ENCODE data around the gene GNA15. TPM values are rescaled to one million over a fixed set of nuclear protein-coding genes. Genes with fewer than 3 reads are reported as not detected.

The GNA15 gene
- total RNA-seq, 4 donors from 2014 or later = 3.8 to 22.5 (median 7.8) TPM

DNA sequence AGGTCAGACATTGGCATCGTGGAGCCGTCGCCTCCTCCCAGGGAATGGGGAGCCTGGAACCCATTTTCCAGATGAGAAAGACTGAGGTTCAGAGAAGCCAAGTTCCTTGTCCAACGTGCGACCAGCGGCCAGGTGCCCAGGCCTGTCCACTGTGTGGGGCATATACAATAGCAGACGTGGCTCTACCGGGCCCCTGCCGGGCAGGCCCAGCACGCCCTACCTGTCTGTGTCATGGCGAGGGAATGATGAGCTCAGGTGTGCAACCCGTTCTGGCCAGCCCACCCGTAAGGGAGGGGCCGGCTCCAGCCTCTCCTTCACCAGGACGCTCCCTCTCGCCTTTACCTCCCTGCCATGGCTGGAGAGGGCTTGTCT lies 837 bp downstream of the GNA15 start:
- peak overlapping the region in 2 of 4 donors; percentile 59 to 73 for H3K27ac ChIP-seq
- 60 to 76% methylated on average over 11 to 12 of the region's 16 CpGs for WGBS, 2 donors
- H3K36me3 ChIP-seq = no peaks in the 10 kb centered on the region
- H3K4me1 ChIP-seq = peaks cover 0 to 5% (median under 1%) of the 10 kb centered on the region in 4 donors
- peak overlapping the region; percentile 9 to 49 (median 20) for H3K4me3 ChIP-seq
- no peak for DNase-seq (ENCODE audit: low spot score in 2 of 2)
- no peaks in the 10 kb centered on the region for H3K27me3 ChIP-seq
- H3K9me3 ChIP-seq = peaks cover 0 to 11% (median 0%) of the 10 kb centered on the region in 4 donors
- TF ChIP-seq EP300 (IDR thresholded peaks at IDR 0.05) = no peak
- TF ChIP-seq, protein P1, sequence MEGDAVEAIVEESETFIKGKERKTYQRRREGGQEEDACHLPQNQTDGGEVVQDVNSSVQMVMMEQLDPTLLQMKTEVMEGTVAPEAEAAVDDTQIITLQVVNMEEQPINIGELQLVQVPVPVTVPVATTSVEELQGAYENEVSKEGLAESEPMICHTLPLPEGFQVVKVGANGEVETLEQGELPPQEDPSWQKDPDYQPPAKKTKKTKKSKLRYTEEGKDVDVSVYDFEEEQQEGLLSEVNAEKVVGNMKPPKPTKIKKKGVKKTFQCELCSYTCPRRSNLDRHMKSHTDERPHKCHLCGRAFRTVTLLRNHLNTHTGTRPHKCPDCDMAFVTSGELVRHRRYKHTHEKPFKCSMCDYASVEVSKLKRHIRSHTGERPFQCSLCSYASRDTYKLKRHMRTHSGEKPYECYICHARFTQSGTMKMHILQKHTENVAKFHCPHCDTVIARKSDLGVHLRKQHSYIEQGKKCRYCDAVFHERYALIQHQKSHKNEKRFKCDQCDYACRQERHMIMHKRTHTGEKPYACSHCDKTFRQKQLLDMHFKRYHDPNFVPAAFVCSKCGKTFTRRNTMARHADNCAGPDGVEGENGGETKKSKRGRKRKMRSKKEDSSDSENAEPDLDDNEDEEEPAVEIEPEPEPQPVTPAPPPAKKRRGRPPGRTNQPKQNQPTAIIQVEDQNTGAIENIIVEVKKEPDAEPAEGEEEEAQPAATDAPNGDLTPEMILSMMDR (IDR thresholded peaks at IDR 0.05) = no peak

DNA sequence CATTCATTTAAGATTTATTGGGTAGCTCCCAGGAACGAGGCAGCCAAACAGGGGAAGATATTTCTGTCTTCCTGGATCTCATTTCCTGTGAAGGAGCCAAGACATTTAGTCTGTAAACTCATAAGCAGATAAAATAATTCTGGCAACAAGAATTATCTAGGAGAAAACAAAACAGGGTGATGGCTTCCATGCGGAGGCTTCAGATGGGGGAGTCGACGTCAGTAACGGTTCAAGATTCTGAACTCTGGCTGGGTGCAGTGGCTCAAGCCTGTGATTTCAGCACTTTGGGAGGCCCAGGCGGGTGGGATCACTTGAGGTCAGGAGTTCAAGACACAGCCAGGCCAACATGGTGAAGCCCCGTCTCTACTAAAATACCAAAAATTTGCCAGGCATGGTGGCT lies 1.3 kb downstream of the GNA15 start:
- H3K4me3 ChIP-seq = peak overlapping the region in 1 of 4 donors; percentile 49
- DNase-seq (ENCODE audit: low spot score in 2 of 2) = no peak
- H3K27ac ChIP-seq = peak overlapping the region in 2 of 4 donors; percentile 59 to 73
- no peaks in the 10 kb centered on the region for H3K27me3 ChIP-seq
- WGBS, 2 donors = 28 to 30% methylated on average over 7 of the region's 7 CpGs
- peaks cover 0 to 5% (median 2%) of the 10 kb centered on the region in 4 donors for H3K4me1 ChIP-seq
- H3K36me3 ChIP-seq = no peaks in the 10 kb centered on the region
- TF ChIP-seq, protein P1 (IDR thresholded peaks at IDR 0.05) = no peak
- TF ChIP-seq EP300 (IDR thresholded peaks at IDR 0.05) = no peak
- TF ChIP-seq POLR2A (IDR thresholded peaks at IDR 0.05) = no peak
- peaks cover 0 to 11% (median 0%) of the 10 kb centered on the region in 4 donors for H3K9me3 ChIP-seq

DNA sequence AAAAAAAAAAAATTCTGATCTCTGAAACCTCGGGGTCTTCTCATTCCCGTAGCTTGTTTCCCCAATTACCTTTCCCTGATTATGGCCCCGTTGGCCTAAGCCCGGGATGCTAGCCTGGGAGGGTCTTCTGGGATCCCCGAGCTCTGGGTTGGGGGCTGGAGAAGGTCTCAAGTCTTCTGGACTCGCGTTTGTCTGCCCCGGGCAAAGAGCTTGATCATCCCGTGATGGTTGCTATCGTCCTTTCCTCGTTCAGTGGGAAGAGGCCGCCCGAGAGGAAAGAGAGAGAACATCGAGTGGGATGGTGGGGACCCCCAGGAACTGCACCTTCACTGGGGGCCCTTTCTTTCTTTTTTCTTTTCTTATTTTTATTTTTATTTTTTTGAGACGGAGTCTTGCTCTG lies 2.4 kb downstream of the GNA15 start:
- peaks cover 0 to 9% (median 2%) of the 10 kb centered on the region in 4 donors for H3K4me1 ChIP-seq
- H3K36me3 ChIP-seq = no peaks in the 10 kb centered on the region
- H3K27ac ChIP-seq = no peak overlapping the region
- H3K4me3 ChIP-seq = no peak overlapping the region
- no peak for DNase-seq (ENCODE audit: low spot score in 2 of 2)
- no peak for TF ChIP-seq EP300 (IDR thresholded peaks at IDR 0.05)
- H3K27me3 ChIP-seq = no peaks in the 10 kb centered on the region
- 76 to 79% methylated on average over 15 of the region's 15 CpGs for WGBS, 2 donors
- peaks cover 0 to 11% (median 0%) of the 10 kb centered on the region in 4 donors for H3K9me3 ChIP-seq

DNA sequence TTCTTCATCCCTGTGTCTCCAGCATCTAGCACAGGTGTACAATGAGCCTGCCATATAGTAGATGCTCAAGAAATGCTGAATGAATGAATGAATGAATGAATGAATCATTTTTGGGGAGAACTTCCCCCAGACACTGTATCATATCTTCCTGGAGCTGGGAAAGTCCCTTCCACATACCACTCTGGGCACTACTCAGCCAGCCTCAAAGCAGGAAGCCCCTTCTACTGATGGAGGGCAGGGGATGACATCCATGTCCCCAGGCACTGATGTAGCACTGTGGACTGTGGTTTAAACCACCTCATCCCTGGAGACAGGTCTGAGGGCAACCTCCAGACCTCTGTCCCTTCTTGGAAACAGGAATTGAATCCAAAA lies 4.8 kb downstream of the GNA15 start:
- H3K27me3 ChIP-seq = no peaks in the 10 kb centered on the region
- DNase-seq (ENCODE audit: low spot score in 2 of 2) = no peak
- H3K4me1 ChIP-seq = peaks cover 0 to 9% (median 2%) of the 10 kb centered on the region in 4 donors
- peak overlapping the region in 1 of 4 donors; percentile 82 for H3K27ac ChIP-seq
- TF ChIP-seq POLR2A (IDR thresholded peaks at IDR 0.05) = no peak
- TF ChIP-seq EP300 (IDR thresholded peaks at IDR 0.05) = no peak
- TF ChIP-seq, protein P1 (IDR thresholded peaks at IDR 0.05) = no peak
- H3K9me3 ChIP-seq = peaks cover 0 to 11% (median 0%) of the 10 kb centered on the region in 4 donors
- H3K4me3 ChIP-seq = no peak overlapping the region
- H3K36me3 ChIP-seq = no peaks in the 10 kb centered on the region

DNA sequence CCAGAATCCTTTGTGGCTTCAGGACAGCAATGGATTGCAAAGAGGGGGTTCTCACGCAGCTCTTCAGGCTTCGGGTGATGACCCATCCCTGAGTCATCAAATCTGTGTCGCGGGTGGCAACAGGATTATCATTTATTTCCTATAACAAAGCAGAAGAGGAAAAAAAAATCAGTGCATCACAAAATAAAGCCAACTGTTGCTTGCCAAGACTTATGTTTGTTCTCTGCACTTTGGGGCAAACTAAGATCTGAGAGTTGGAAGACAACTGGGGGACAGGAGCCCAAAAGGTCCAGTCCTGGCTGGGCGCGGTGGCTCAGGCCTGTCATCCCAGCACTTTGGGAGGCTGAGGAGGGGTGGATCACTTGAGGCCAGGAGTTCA lies 6.4 kb downstream of the GNA15 start:
- Histone ChIP-seq H3K4me1 (peaks cover 0 to 9% (median 2%) of the 10 kb centered on the region in 4 donors), H3K36me3 (no peaks in the 10 kb centered on the region), H3K4me3 (no peak overlapping the region), H3K27ac (peak overlapping the region in 3 of 4 donors; percentile 60 to 67 (median 62)), H3K27me3 (no peaks in the 10 kb centered on the region), H3K9me3 (peaks cover 0 to 11% (median 0%) of the 10 kb centered on the region in 4 donors)
- 53 to 57% methylated on average over 6 of the region's 6 CpGs for WGBS, 2 donors
- DNase-seq (ENCODE audit: low spot score in 2 of 2) = no peak
- TF ChIP-seq, protein P1 (IDR thresholded peaks at IDR 0.05) = no peak
- TF ChIP-seq EP300 (IDR thresholded peaks at IDR 0.05) (no peak), POLR2A (IDR thresholded peaks at IDR 0.05) (no peak)

All from tibial nerve (tissue), 4 donors.